ENCODE measurements around the gene POLE2.
A peak's percentile ranks its signal among the peaks of the same experiment; 100 is the strongest.

GRCh38 chr14:49620182-49621113 lies 67.6 kb downstream of the POLE2 start, which contains the start of the genes MGAT2 and RPL36AL:
- TF ChIP-seq CTCF (IDR thresholded peaks at IDR 0.05 in 8 of 11, conservative IDR thresholded peaks at IDR 0.05 in 3 of 11): peak in 8 of 11 experiments; percentile 24 to 63 (median 42)
- peak; percentile 71 to 84 (median 76) for TF ChIP-seq POLR2A (IDR thresholded peaks at IDR 0.05)
- TF ChIP-seq POLR2AphosphoS5 (IDR thresholded peaks at IDR 0.05): peak; percentile 99

All from spleen (tissue), 7 donors.